PFSK-1 (cell line): ENCODE results near the gene DDX54.

Source experiments
- POLR2AphosphoS5 ChIP-seq: IDR thresholded peaks from 2 replicates; pipeline ENCODE4 v1.6.1; 2012; ENCODE audit warnings: low read depth, mild to moderate bottlenecking, control low read depth, low read length, moderate library complexity
- SIN3A ChIP-seq: IDR thresholded peaks from 2 replicates; pipeline ENCODE4 v1.6.1; 2012; ENCODE audit warnings: mild to moderate bottlenecking, low read length, moderate library complexity, borderline replicate concordance; ENCODE audit not compliant: insufficient read depth
- TAF1 ChIP-seq: IDR thresholded peaks from 2 replicates; pipeline ENCODE4 v1.6.1; 2012; ENCODE audit warnings: low read length, control low read depth, borderline replicate concordance; ENCODE audit not compliant: insufficient read depth

DNA sequence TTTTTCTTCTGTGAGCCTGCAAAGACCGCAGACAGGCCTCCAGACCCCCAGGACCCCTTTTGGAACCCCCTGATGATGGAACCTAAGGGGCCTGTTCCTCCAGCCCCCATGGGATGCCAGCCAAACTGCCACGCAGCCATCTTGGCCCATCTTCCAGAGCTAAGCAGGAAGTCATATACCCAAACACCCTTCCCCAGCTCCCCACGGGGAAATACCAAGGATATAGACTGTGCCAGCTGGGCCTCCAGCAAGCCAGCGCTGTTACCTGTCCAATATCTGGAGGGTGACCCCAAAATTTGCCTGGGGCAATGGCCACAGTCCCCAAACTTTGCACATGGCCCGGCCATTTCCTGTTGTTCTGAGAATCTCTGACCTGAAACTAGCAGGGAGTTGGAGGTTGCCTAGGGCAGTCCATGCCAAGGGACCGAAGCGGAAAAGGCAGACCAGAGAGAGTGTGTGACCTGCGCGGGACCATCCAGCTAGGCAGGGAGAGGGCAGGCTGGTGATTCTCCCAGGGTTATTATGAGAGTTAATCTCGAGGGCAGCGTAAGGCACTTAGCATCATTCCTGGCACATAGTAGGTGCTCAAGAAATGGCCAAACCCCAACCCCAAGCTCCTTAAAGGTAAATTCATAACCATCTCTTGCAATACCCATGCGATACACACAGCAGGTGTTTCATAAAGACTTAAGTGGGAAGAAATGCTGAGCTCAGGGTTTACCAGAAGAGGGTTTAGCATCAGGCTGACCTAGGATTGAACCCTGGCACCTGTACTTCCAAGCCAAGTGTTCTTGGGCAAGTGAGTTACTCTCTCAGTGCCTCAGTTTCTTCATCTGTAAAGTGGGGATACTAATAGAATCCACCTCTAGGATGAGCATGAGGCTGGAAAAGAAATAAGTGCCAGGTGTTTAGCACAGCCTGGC is 47.2 kb downstream of the DDX54 start:
- TF ChIP-seq POLR2AphosphoS5 (no peak), TAF1 (no peak), SIN3A (no peak)
